ENCODE results near the gene TPD52L1.

The TPD52L1 gene

DNA sequence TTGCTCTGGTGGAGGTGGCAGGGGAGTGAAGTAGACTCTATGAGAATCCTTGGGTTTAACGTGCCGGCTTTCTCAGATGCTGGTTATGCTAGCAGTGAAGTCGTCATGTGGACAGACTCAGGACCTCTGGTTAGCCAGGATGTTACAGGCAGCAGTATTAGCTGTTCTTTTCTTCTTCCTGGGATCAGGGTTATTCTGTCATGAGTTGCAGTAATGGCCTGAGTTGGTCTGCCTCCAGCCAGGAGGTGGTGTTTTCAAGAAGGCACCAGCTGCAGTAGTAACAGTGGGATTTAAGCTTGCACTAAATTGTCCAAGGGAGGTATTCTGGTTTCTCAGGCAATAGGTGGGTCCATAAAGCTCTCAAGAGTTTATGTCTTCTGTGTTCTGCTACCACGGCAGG is 91.5 kb downstream of the TPD52L1 start:
- Histone ChIP-seq H3F3A (ENCODE audit: control insufficient read depth, insufficient read depth) (no peaks in the 10 kb centered on the region), H3K36me3 (ENCODE audit: control insufficient read depth, low read length) (no peaks in the 10 kb centered on the region), H3K9me2 (replicated peaks; ENCODE audit: control insufficient read depth, low read length) (no peaks in the 10 kb centered on the region), H3K4me1 (ENCODE audit: control insufficient read depth, low read length) (no peaks in the 10 kb centered on the region), H3K9me3 (ENCODE audit: control insufficient read depth, insufficient read depth, low read length) (peaks cover 2% of the 10 kb centered on the region; the same call in 1 of the 2 replicates), H3K4me2 (ENCODE audit: low read length) (no peak overlapping the region), H3K27ac (ENCODE audit: low read depth, low read length) (no peak overlapping the region), H3K27me3 (ENCODE audit: control insufficient read depth, low read length) (0 out of 2 replicates have a peak, but pooled peaks cover 2% of the 10 kb centered on the region), H3K4me3 (ENCODE audit: low read length) (no peak overlapping the region), H4K20me1 (ENCODE audit: control insufficient read depth, insufficient read depth, low read depth, low read length) (no peaks in the 10 kb centered on the region), H3K79me2 (ENCODE audit: control insufficient read depth, low read length) (no peaks in the 10 kb centered on the region)
- TF ChIP-seq CTCF (IDR thresholded peaks at IDR 0.05; ENCODE audit: low read depth, low read length, poor library complexity, severe bottlenecking) (no peak), EZH2phosphoT487 (IDR thresholded peaks at IDR 0.05; ENCODE audit: borderline replicate concordance, low read length) (no peak)

GRCh38 chr6:125245523-125246264 is 92.1 kb downstream of the TPD52L1 start:
- Histone ChIP-seq H3K79me2 (ENCODE audit: control insufficient read depth, low read length) (no peaks in the 10 kb centered on the region), H3K4me2 (ENCODE audit: low read length) (no peak overlapping the region), H3K4me1 (ENCODE audit: control insufficient read depth, low read length) (no peaks in the 10 kb centered on the region), H3K36me3 (ENCODE audit: control insufficient read depth, low read length) (no peaks in the 10 kb centered on the region), H3K4me3 (ENCODE audit: low read length) (no peak overlapping the region), H3K9me2 (replicated peaks; ENCODE audit: control insufficient read depth, low read length) (no peaks in the 10 kb centered on the region), H3K27ac (ENCODE audit: low read depth, low read length) (no peak overlapping the region), H4K20me1 (ENCODE audit: control insufficient read depth, insufficient read depth, low read depth, low read length) (no peaks in the 10 kb centered on the region), H3K9me3 (ENCODE audit: control insufficient read depth, insufficient read depth, low read length) (no peaks in the 10 kb centered on the region), H3F3A (ENCODE audit: control insufficient read depth, insufficient read depth) (no peaks in the 10 kb centered on the region), H3K27me3 (ENCODE audit: control insufficient read depth, low read length) (0 out of 2 replicates have a peak, but pooled peaks cover 2% of the 10 kb centered on the region)
- no peak for TF ChIP-seq CTCF (IDR thresholded peaks at IDR 0.05; ENCODE audit: low read depth, low read length, poor library complexity, severe bottlenecking)
- TF ChIP-seq EZH2phosphoT487 (IDR thresholded peaks at IDR 0.05; ENCODE audit: borderline replicate concordance, low read length), result no peak

GRCh38 chr6:125246566-125246965 is 93.0 kb downstream of the TPD52L1 start:
- H3F3A ChIP-seq (ENCODE audit: control insufficient read depth, insufficient read depth), result no peaks in the 10 kb centered on the region
- no peak overlapping the region for H3K4me3 ChIP-seq (ENCODE audit: low read length)
- H3K79me2 ChIP-seq (ENCODE audit: control insufficient read depth, low read length), result no peaks in the 10 kb centered on the region
- H3K9me2 ChIP-seq (replicated peaks; ENCODE audit: control insufficient read depth, low read length), result no peaks in the 10 kb centered on the region
- no peak overlapping the region for H3K27ac ChIP-seq (ENCODE audit: low read depth, low read length)
- H3K4me1 ChIP-seq (ENCODE audit: control insufficient read depth, low read length), result no peaks in the 10 kb centered on the region
- no peaks in the 10 kb centered on the region for H3K36me3 ChIP-seq (ENCODE audit: control insufficient read depth, low read length)
- H3K9me3 ChIP-seq (ENCODE audit: control insufficient read depth, insufficient read depth, low read length), result no peaks in the 10 kb centered on the region
- TF ChIP-seq EZH2phosphoT487 (IDR thresholded peaks at IDR 0.05; ENCODE audit: borderline replicate concordance, low read length), result no peak
- no peak for TF ChIP-seq CTCF (IDR thresholded peaks at IDR 0.05; ENCODE audit: low read depth, low read length, poor library complexity, severe bottlenecking)
- H3K4me2 ChIP-seq (ENCODE audit: low read length), result no peak overlapping the region
- H3K27me3 ChIP-seq (ENCODE audit: control insufficient read depth, low read length), result 0 out of 2 replicates have a peak, but pooled peaks cover 2% of the 10 kb centered on the region
- H4K20me1 ChIP-seq (ENCODE audit: control insufficient read depth, insufficient read depth, low read depth, low read length), result no peaks in the 10 kb centered on the region
